Endodermal cell (in vitro differentiated cells): Measurements from ENCODE around the gene EARS2. TPM values are rescaled to one million over a fixed set of nuclear protein-coding genes. Genes with fewer than 3 reads are reported as not detected.

ENCODE experiments used
- DNase-seq: peaks from one replicate; pipeline ENCODE4 v3.0.0-alpha.2; 2017
- H3K27ac ChIP-seq: 2 replicates; pipeline ENCODE4 v1.5.1; 2013; ENCODE audit warnings: mild to moderate bottlenecking, low read depth, low read length, moderate library complexity
- H3K27me3 ChIP-seq: 2 replicates; pipeline ENCODE4 v1.6.1; 2013; ENCODE audit warnings: mild to moderate bottlenecking, low read length, moderate library complexity; ENCODE audit not compliant: insufficient read depth, control insufficient read depth, poor library complexity, severe bottlenecking
- H3K36me3 ChIP-seq: 2 replicates; pipeline ENCODE4 v1.7.0; 2013; ENCODE audit warnings: mild to moderate bottlenecking, low read length, moderate library complexity; ENCODE audit not compliant: control insufficient read depth, insufficient read depth
- H3K4me1 ChIP-seq: one replicate; pipeline ENCODE4 v1.7.0; 2013; ENCODE audit warnings: low read length; ENCODE audit not compliant: control insufficient read depth, insufficient read depth
- H3K4me3 ChIP-seq: 2 replicates; pipeline ENCODE4 v1.5.1; 2013; ENCODE audit warnings: mild to moderate bottlenecking, low read length, moderate library complexity
- H3K9ac ChIP-seq: 2 replicates; pipeline ENCODE4 v1.6.1; 2013; ENCODE audit warnings: mild to moderate bottlenecking, low read length, moderate library complexity; ENCODE audit not compliant: poor library complexity, severe bottlenecking; ENCODE audit errors: extremely low read depth
- H3K9me3 ChIP-seq: 2 replicates; pipeline ENCODE4 v1.6.1; 2013; ENCODE audit warnings: mild to moderate bottlenecking, low read length, moderate library complexity; ENCODE audit not compliant: control insufficient read depth
- H3K27ac Mint-ChIP-seq: 2 replicates; pipeline ENCODE4 v1.8.0; 2020; ENCODE audit warnings: mixed read lengths
- H3K27me3 Mint-ChIP-seq: 2 replicates; pipeline ENCODE4 v1.8.0; 2021; ENCODE audit warnings: mild to moderate bottlenecking, mixed read lengths; ENCODE audit not compliant: insufficient read depth
- H3K36me3 Mint-ChIP-seq: 2 replicates; pipeline ENCODE4 v1.8.0; 2020; ENCODE audit warnings: low read depth, mixed read lengths
- H3K4me1 Mint-ChIP-seq: 2 replicates; pipeline ENCODE4 v1.8.0; 2020; ENCODE audit warnings: mixed read lengths
- H3K4me3 Mint-ChIP-seq: 2 replicates; pipeline ENCODE4 v1.8.0; 2020; ENCODE audit warnings: mild to moderate bottlenecking, moderate library complexity, mixed read lengths
- H3K9me3 Mint-ChIP-seq: 2 replicates; pipeline ENCODE4 v1.8.0; 2020; ENCODE audit warnings: mild to moderate bottlenecking, mixed read lengths
- CTCF ChIP-seq: fragments of 200-600 bp; sonication (generic); conservative IDR thresholded peaks from 2 replicates; pipeline ENCODE4 v1.5.0; 2021; ENCODE audit warnings: antibody characterized with exemption, mild to moderate bottlenecking
- WGBS, 2 experiments: methylation state at CpG; one replicate each; pipeline versions ENCODE4 v1.1.5 to v1.1.7; 2013; ENCODE audit warnings: missing lambda C conversion rate in 2 of 2, mixed read lengths in 1 of 2; ENCODE audit not compliant: insufficient coverage in 1 of 2, insufficient read length in 1 of 2; 5-methylcytosine and 5-hydroxymethylcytosine counted together
- total RNA-seq, 2 donors: library from RNA; stranded (reverse); fragmentation: NEBNext Ultra II Directional in 1 of 2; extraction: Animal tissue kit (Norgen Biotek cat#: 25700) in 1 of 2; gene quantifications; 2 replicates in 1 of 2; 3 replicates in 1 of 2; pipeline ENCODE4 v1.2.1, GENCODE V29; 2021

The EARS2 gene
- total RNA-seq, 2 donors from 2014 or later, result 32.0 to 36.1 TPM

GRCh38 chr16:23539984-23540816, 16.9 kb downstream of the EARS2 start:
- Mint-ChIP-seq H3K4me3 (no peak overlapping the region), H3K27ac (no peak overlapping the region), H3K27me3 (no peaks in the 10 kb centered on the region), H3K36me3 (peaks cover 53% of the 10 kb centered on the region), H3K9me3 (no peaks in the 10 kb centered on the region), H3K4me1 (no peaks in the 10 kb centered on the region)
- 95 to 96% methylated on average over 7 to 10 of the region's 11 CpGs for WGBS, 2 experiments
- Histone ChIP-seq H3K9ac (no peak overlapping the region), H3K4me3 (no peak overlapping the region), H3K27me3 (no peaks in the 10 kb centered on the region), H3K4me1 (no peaks in the 10 kb centered on the region), H3K36me3 (peaks cover 56% of the 10 kb centered on the region), H3K9me3 (no peaks in the 10 kb centered on the region), H3K27ac (no peak overlapping the region)
- DNase-seq, result no peak
- no peak for TF ChIP-seq CTCF

- Histone ChIP-seq H3K36me3 (peaks cover 60% of the 10 kb centered on the region), H3K9ac (no peak overlapping the region), H3K27ac (no peak overlapping the region), H3K27me3 (no peaks in the 10 kb centered on the region), H3K4me1 (no peaks in the 10 kb centered on the region), H3K4me3 (no peak overlapping the region), H3K9me3 (no peaks in the 10 kb centered on the region)
- no peak overlapping the region for H3K4me3 Mint-ChIP-seq
- DNase-seq, result no peak
- no peak overlapping the region for H3K27ac Mint-ChIP-seq
- WGBS, 2 experiments, result 100% methylated on average over 1 of the region's 1 CpG; no CpG with 5 or more reads in 1 of the 2 experiments
- no peak for TF ChIP-seq CTCF
- H3K36me3 Mint-ChIP-seq, result peaks cover 57% of the 10 kb centered on the region
- H3K4me1 Mint-ChIP-seq, result no peaks in the 10 kb centered on the region
- H3K9me3 Mint-ChIP-seq, result no peaks in the 10 kb centered on the region
- H3K27me3 Mint-ChIP-seq, result no peaks in the 10 kb centered on the region
These were observed 18.3 kb downstream of the EARS2 start for GRCh38 chr16:23538919-23539278.

GRCh38 chr16:23537390-23537789, 19.8 kb downstream of the EARS2 start:
- 84 to 90% methylated on average over 2 to 3 of the region's 3 CpGs for WGBS, 2 experiments
- Histone ChIP-seq H3K27me3 (no peaks in the 10 kb centered on the region), H3K27ac (no peak overlapping the region), H3K9ac (no peak overlapping the region), H3K4me1 (no peaks in the 10 kb centered on the region), H3K36me3 (peaks cover 61% of the 10 kb centered on the region), H3K4me3 (no peak overlapping the region), H3K9me3 (no peaks in the 10 kb centered on the region)
- Mint-ChIP-seq H3K27me3 (no peaks in the 10 kb centered on the region), H3K36me3 (peaks cover 56% of the 10 kb centered on the region), H3K9me3 (no peaks in the 10 kb centered on the region), H3K4me3 (no peak overlapping the region), H3K4me1 (no peaks in the 10 kb centered on the region), H3K27ac (no peak overlapping the region)
- no peak for DNase-seq
- TF ChIP-seq CTCF, result no peak
